HCT116 (cell line): ENCODE data around the gene PRKG1.

Source experiments
- ELF1 ChIP-seq: IDR thresholded peaks from 2 replicates; pipeline ENCODE4 v1.6.1; 2012; ENCODE audit warnings: low read depth, borderline replicate concordance
- EZH2 ChIP-seq: fragments of 200-600 bp; sonication (generic); IDR thresholded peaks from 2 replicates; pipeline ENCODE4 v1.6.1; 2017; ENCODE audit warnings: antibody characterized with exemption, mixed run types
- EZH2phosphoT487 ChIP-seq: fragments of 200-600 bp; IDR thresholded peaks from 2 replicates; pipeline ENCODE4 v1.6.1; 2018; ENCODE audit warnings: antibody characterized with exemption, borderline replicate concordance
- FOSL1 ChIP-seq: IDR thresholded peaks from 2 replicates; pipeline ENCODE4 v1.6.1; 2012; ENCODE audit warnings: low read depth
- POLR2A ChIP-seq: IDR thresholded peaks from 2 replicates; pipeline ENCODE4 v1.7.0; 2011; ENCODE audit warnings: borderline replicate concordance; ENCODE audit not compliant: insufficient read depth, insufficient read length; ENCODE audit errors: extremely low read depth
- POLR2AphosphoS5 ChIP-seq: IDR thresholded peaks from 2 replicates; pipeline ENCODE4 v1.6.1; 2011; ENCODE audit warnings: mild to moderate bottlenecking, low read depth, low read length, moderate library complexity
- RAD21 ChIP-seq: IDR thresholded peaks from 2 replicates; pipeline ENCODE4 v1.6.1; 2012; ENCODE audit warnings: low read depth, mild to moderate bottlenecking
- ZNF274 ChIP-seq: fragments of 200-500 bp; sonication (Bioruptor generic); IDR thresholded peaks from 2 replicates; pipeline ENCODE4 v1.6.1; 2014; ENCODE audit warnings: mild to moderate bottlenecking, low read depth, low read length, inconsistent platforms
- TF ChIP-seq, protein P1 (sequence below), 3 experiments: fragments of 200-600 bp in 1 of 3; sonication (generic) in 1 of 3; IDR thresholded peaks in 2 of 3; conservative IDR thresholded peaks in 1 of 3; 2 replicates each; pipeline ENCODE4 v1.5.1; 2012 to 2017; ENCODE audit warnings: low read depth in 2 of 3, low read length in 2 of 3, antibody characterized with exemption in 1 of 3, borderline replicate concordance in 1 of 3, control low read depth in 1 of 3, mild to moderate bottlenecking in 1 of 3, mixed read lengths in 1 of 3, mixed run types in 1 of 3, moderate library complexity in 1 of 3; ENCODE audit not compliant: insufficient read depth in 1 of 3
- TF ChIP-seq, protein P2 (sequence below): IDR thresholded peaks from 2 replicates; pipeline ENCODE4 v1.6.1; 2012; ENCODE audit warnings: low read depth
- TF ChIP-seq, protein P3 (sequence below): IDR thresholded peaks from 2 replicates; pipeline ENCODE4 v1.6.1; 2012

DNA sequence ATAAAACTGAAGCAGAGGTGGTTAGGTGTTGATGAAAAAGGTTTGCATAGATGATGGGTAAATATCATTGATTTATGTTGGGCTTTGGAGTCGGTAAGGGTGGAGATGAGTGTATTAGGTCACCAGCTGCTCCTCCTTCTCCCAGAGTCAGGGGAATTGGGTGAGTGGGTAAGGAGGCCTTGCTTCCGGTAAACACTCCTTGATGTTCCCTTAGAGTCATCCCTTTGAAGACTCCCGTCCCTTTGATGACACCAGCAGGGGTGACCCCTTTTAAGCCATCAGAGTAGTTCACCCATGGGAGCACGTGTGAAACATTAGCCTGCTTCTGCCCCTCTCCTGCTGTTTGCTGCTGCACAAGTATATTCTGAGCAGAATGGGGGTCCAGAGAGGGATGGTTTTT, 1147.6 kb downstream of the PRKG1 start:
- TF ChIP-seq, protein P1, sequence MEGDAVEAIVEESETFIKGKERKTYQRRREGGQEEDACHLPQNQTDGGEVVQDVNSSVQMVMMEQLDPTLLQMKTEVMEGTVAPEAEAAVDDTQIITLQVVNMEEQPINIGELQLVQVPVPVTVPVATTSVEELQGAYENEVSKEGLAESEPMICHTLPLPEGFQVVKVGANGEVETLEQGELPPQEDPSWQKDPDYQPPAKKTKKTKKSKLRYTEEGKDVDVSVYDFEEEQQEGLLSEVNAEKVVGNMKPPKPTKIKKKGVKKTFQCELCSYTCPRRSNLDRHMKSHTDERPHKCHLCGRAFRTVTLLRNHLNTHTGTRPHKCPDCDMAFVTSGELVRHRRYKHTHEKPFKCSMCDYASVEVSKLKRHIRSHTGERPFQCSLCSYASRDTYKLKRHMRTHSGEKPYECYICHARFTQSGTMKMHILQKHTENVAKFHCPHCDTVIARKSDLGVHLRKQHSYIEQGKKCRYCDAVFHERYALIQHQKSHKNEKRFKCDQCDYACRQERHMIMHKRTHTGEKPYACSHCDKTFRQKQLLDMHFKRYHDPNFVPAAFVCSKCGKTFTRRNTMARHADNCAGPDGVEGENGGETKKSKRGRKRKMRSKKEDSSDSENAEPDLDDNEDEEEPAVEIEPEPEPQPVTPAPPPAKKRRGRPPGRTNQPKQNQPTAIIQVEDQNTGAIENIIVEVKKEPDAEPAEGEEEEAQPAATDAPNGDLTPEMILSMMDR (IDR thresholded peaks at IDR 0.05 in 2 of 3, conservative IDR thresholded peaks at IDR 0.05 in 1 of 3; ENCODE audit: borderline replicate concordance in 1 of 3, insufficient read depth in 1 of 3, low read depth in 2 of 3, low read length in 2 of 3), result no peak
- TF ChIP-seq EZH2phosphoT487 (no peak), ELF1 (no peak), EZH2 (no peak), RAD21 (no peak), ZNF274 (no peak), POLR2A (no peak), POLR2AphosphoS5 (no peak), FOSL1 (no peak)
- TF ChIP-seq, protein P2, sequence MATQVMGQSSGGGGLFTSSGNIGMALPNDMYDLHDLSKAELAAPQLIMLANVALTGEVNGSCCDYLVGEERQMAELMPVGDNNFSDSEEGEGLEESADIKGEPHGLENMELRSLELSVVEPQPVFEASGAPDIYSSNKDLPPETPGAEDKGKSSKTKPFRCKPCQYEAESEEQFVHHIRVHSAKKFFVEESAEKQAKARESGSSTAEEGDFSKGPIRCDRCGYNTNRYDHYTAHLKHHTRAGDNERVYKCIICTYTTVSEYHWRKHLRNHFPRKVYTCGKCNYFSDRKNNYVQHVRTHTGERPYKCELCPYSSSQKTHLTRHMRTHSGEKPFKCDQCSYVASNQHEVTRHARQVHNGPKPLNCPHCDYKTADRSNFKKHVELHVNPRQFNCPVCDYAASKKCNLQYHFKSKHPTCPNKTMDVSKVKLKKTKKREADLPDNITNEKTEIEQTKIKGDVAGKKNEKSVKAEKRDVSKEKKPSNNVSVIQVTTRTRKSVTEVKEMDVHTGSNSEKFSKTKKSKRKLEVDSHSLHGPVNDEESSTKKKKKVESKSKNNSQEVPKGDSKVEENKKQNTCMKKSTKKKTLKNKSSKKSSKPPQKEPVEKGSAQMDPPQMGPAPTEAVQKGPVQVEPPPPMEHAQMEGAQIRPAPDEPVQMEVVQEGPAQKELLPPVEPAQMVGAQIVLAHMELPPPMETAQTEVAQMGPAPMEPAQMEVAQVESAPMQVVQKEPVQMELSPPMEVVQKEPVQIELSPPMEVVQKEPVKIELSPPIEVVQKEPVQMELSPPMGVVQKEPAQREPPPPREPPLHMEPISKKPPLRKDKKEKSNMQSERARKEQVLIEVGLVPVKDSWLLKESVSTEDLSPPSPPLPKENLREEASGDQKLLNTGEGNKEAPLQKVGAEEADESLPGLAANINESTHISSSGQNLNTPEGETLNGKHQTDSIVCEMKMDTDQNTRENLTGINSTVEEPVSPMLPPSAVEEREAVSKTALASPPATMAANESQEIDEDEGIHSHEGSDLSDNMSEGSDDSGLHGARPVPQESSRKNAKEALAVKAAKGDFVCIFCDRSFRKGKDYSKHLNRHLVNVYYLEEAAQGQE, result no peak
- TF ChIP-seq, protein P3, sequence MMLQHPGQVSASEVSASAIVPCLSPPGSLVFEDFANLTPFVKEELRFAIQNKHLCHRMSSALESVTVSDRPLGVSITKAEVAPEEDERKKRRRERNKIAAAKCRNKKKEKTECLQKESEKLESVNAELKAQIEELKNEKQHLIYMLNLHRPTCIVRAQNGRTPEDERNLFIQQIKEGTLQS, result no peak
